NOMO-1 treated with DMSO at 0.1 percent for 48 hours (cell line): ENCODE results near the gene SOS2.
A peak's percentile ranks its signal among the peaks of the same experiment; 100 is the strongest.
"Not testable (repeated sequence)": the region's sequence is repeated elsewhere in the genome, so short reads cannot be mapped to it uniquely, and the experiment has no call there.

Experiments
- DNase-seq: peaks from one replicate; lab custom pipeline; 2025; ENCODE audit not compliant: unreplicated experiment; lab: John Stamatoyannopoulos, UW

SOS2 gene

GRCh38 chr14:50228313-50228712 lies 3.1 kb downstream of the SOS2 start:
- no peak for DNase-seq

- DNase-seq, result peak; percentile 77
Observed at GRCh38 chr14:50225974-50226297, 5.4 kb downstream of the SOS2 start.

- no peak for DNase-seq
Observed at GRCh38 chr14:50225067-50225973, 6.1 kb downstream of the SOS2 start.

- no peak for DNase-seq
Observed at GRCh38 chr14:50222055-50222613, 9.2 kb downstream of the SOS2 start.

GRCh38 chr14:50218501-50218900 lies 12.9 kb downstream of the SOS2 start:
- DNase-seq, result no peak

GRCh38 chr14:50215416-50215815 lies 16.0 kb downstream of the SOS2 start:
- no peak for DNase-seq

GRCh38 chr14:50213795-50214194 lies 17.6 kb downstream of the SOS2 start:
- no peak for DNase-seq

GRCh38 chr14:50212726-50213125 lies 18.7 kb downstream of the SOS2 start:
- no peak for DNase-seq

GRCh38 chr14:50210074-50210473 lies 21.3 kb downstream of the SOS2 start:
- DNase-seq, result no peak

GRCh38 chr14:50198499-50198898 lies 32.9 kb downstream of the SOS2 start:
- DNase-seq, result no peak

- no peak for DNase-seq
Observed at GRCh38 chr14:50191499-50191898, 39.9 kb downstream of the SOS2 start.

- no peak for DNase-seq
Observed at GRCh38 chr14:50186107-50186506, 45.3 kb downstream of the SOS2 start.

- DNase-seq, result no peak
Observed at GRCh38 chr14:50173891-50174290, 57.5 kb downstream of the SOS2 start.

- DNase-seq, result no peak
Observed at GRCh38 chr14:50171895-50172294, 59.5 kb downstream of the SOS2 start.

- DNase-seq, result not testable (repeated sequence)
Observed at GRCh38 chr14:50167381-50167780, 64.0 kb downstream of the SOS2 start.

GRCh38 chr14:50156111-50156510 lies 75.3 kb downstream of the SOS2 start:
- no peak for DNase-seq

GRCh38 chr14:50148799-50149198 lies 82.6 kb downstream of the SOS2 start:
- no peak for DNase-seq

- DNase-seq, result no peak
Observed at GRCh38 chr14:50139192-50139591, 92.2 kb downstream of the SOS2 start.

GRCh38 chr14:50127802-50128201 lies 103.6 kb downstream of the SOS2 start:
- DNase-seq, result no peak

GRCh38 chr14:50123062-50123461 lies 108.3 kb downstream of the SOS2 start:
- DNase-seq, result no peak

GRCh38 chr14:50122291-50122690 lies 109.1 kb downstream of the SOS2 start:
- DNase-seq, result no peak

GRCh38 chr14:50121486-50121885 lies 109.9 kb downstream of the SOS2 start:
- DNase-seq, result no peak

- DNase-seq, result no peak
Observed at GRCh38 chr14:50117456-50117855, 113.9 kb downstream of the SOS2 start.
